ENCODE measurements around the gene STRA6.

Gene STRA6

DNA sequence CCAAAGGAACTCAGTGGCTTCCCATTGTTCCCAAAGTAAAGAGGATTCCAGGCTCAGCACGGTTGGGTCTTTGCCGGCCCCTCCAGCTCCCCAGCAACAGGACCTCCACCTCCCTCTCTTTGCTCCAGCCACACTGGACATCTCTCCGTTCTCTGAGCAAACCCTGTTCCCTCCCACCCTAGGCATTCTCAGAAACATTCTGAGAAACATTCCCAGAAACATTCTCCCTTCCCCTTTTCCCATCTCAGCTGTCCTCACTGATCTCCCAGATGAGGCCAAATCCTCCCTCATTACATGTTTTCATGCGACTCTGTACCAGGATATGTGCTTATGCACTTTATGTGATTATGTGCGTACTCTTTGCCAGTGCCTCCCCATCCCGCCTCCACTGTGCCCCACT, 47.7 kb upstream of the STRA6 start:
- H3K4me3 ChIP-seq (ENCODE audit: low read length, poor library complexity, severe bottlenecking) = no peak overlapping the region
- no peaks in the 10 kb centered on the region for H3K9me3 ChIP-seq (ENCODE audit: insufficient read depth, low read depth, low read length)
- TF ChIP-seq CTCF (conservative IDR thresholded peaks at IDR 0.05; ENCODE audit: low read length) (no peak), EZH2phosphoT487 (IDR thresholded peaks at IDR 0.05; ENCODE audit: borderline replicate concordance) (no peak)
- H3K36me3 ChIP-seq (ENCODE audit: insufficient read depth, low read length) = no peaks in the 10 kb centered on the region
- no peaks in the 10 kb centered on the region for H3F3A ChIP-seq (ENCODE audit: low read depth)
- H3K9me2 ChIP-seq (replicated peaks; ENCODE audit: low read depth, low read length) = no peaks in the 10 kb centered on the region
- H3K4me1 ChIP-seq (ENCODE audit: insufficient read depth, low read length, poor library complexity, severe bottlenecking) = no peaks in the 10 kb centered on the region
- H3K79me2 ChIP-seq (ENCODE audit: insufficient read depth, low read length) = no peaks in the 10 kb centered on the region
- no peak overlapping the region for H2AFZ ChIP-seq (ENCODE audit: low read length)
- no peak overlapping the region for H3K9ac ChIP-seq (ENCODE audit: low read depth, low read length, poor library complexity, severe bottlenecking)
- H4K20me1 ChIP-seq (ENCODE audit: insufficient read depth, low read length, poor library complexity, severe bottlenecking) = no peaks in the 10 kb centered on the region
- no peaks in the 10 kb centered on the region for H3K27me3 ChIP-seq (ENCODE audit: insufficient read depth, low read length, poor library complexity, severe bottlenecking)
- no peak overlapping the region for H3K4me2 ChIP-seq (ENCODE audit: low read depth, low read length, poor library complexity, severe bottlenecking)

- Histone ChIP-seq H3K79me2 (ENCODE audit: insufficient read depth, low read length) (no peaks in the 10 kb centered on the region), H3K4me3 (ENCODE audit: low read length, poor library complexity, severe bottlenecking) (no peak overlapping the region), H3K9ac (ENCODE audit: low read depth, low read length, poor library complexity, severe bottlenecking) (no peak overlapping the region), H3K9me2 (replicated peaks; ENCODE audit: low read depth, low read length) (no peaks in the 10 kb centered on the region), H3K36me3 (ENCODE audit: insufficient read depth, low read length) (no peaks in the 10 kb centered on the region), H3K4me1 (ENCODE audit: insufficient read depth, low read length, poor library complexity, severe bottlenecking) (peaks cover 5% of the 10 kb centered on the region), H3K4me2 (ENCODE audit: low read depth, low read length, poor library complexity, severe bottlenecking) (no peak overlapping the region), H3K9me3 (ENCODE audit: insufficient read depth, low read depth, low read length) (no peaks in the 10 kb centered on the region), H3F3A (ENCODE audit: low read depth) (no peaks in the 10 kb centered on the region), H3K27me3 (ENCODE audit: insufficient read depth, low read length, poor library complexity, severe bottlenecking) (no peaks in the 10 kb centered on the region), H2AFZ (ENCODE audit: low read length) (no peak overlapping the region), H4K20me1 (ENCODE audit: insufficient read depth, low read length, poor library complexity, severe bottlenecking) (no peaks in the 10 kb centered on the region)
- TF ChIP-seq EZH2phosphoT487 (IDR thresholded peaks at IDR 0.05; ENCODE audit: borderline replicate concordance) (no peak), CTCF (conservative IDR thresholded peaks at IDR 0.05; ENCODE audit: low read length) (no peak)
These were observed 42.9 kb upstream of the STRA6 start for GRCh38 chr15:74245342-74245931.

DNA sequence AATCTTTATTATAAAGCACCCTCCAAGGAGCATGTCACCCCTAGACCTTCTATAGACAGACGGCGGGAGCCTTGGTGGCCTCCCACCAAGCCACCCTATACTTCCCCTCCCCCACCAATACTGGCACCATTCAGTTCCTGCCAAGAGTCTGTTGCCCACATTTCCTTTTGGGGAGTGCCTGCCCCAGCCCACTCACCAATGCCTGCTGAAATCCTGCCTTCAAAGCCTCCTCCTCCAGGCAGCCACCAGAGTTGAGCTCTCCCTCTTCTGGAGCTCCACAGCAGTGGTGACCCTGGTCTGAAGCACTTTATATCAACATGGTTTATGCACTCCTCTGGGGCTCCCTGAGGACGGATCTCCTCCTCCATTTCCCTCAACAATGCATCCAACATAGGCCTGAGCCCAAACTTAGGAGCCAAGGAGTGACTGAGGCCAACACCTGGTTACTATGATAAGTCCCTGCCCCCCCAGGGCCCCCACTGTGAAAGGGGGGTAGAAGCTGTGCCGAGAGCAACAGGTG, 42.3 kb upstream of the STRA6 start:
- Histone ChIP-seq H3F3A (ENCODE audit: low read depth) (no peaks in the 10 kb centered on the region), H3K9ac (ENCODE audit: low read depth, low read length, poor library complexity, severe bottlenecking) (no peak overlapping the region), H3K36me3 (ENCODE audit: insufficient read depth, low read length) (no peaks in the 10 kb centered on the region), H3K4me3 (ENCODE audit: low read length, poor library complexity, severe bottlenecking) (no peak overlapping the region), H4K20me1 (ENCODE audit: insufficient read depth, low read length, poor library complexity, severe bottlenecking) (no peaks in the 10 kb centered on the region), H3K27me3 (ENCODE audit: insufficient read depth, low read length, poor library complexity, severe bottlenecking) (no peaks in the 10 kb centered on the region), H3K4me1 (ENCODE audit: insufficient read depth, low read length, poor library complexity, severe bottlenecking) (peaks cover 11% of the 10 kb centered on the region), H2AFZ (ENCODE audit: low read length) (no peak overlapping the region), H3K9me3 (ENCODE audit: insufficient read depth, low read depth, low read length) (no peaks in the 10 kb centered on the region), H3K4me2 (ENCODE audit: low read depth, low read length, poor library complexity, severe bottlenecking) (no peak overlapping the region), H3K9me2 (replicated peaks; ENCODE audit: low read depth, low read length) (no peaks in the 10 kb centered on the region), H3K79me2 (ENCODE audit: insufficient read depth, low read length) (no peaks in the 10 kb centered on the region)
- TF ChIP-seq CTCF (conservative IDR thresholded peaks at IDR 0.05; ENCODE audit: low read length) (no peak), EZH2phosphoT487 (IDR thresholded peaks at IDR 0.05; ENCODE audit: borderline replicate concordance) (no peak)
